ENCODE data around the gene FNBP1. TPM values are rescaled to one million over a fixed set of nuclear protein-coding genes. Genes with fewer than 3 reads are reported as not detected.
A peak's percentile ranks its signal among the peaks of the same experiment; 100 is the strongest.

FNBP1 gene
- total and polyA plus RNA-seq, 3 donors from 2014 or later, result 37.9 to 89.2 (median 76.6) TPM

DNA sequence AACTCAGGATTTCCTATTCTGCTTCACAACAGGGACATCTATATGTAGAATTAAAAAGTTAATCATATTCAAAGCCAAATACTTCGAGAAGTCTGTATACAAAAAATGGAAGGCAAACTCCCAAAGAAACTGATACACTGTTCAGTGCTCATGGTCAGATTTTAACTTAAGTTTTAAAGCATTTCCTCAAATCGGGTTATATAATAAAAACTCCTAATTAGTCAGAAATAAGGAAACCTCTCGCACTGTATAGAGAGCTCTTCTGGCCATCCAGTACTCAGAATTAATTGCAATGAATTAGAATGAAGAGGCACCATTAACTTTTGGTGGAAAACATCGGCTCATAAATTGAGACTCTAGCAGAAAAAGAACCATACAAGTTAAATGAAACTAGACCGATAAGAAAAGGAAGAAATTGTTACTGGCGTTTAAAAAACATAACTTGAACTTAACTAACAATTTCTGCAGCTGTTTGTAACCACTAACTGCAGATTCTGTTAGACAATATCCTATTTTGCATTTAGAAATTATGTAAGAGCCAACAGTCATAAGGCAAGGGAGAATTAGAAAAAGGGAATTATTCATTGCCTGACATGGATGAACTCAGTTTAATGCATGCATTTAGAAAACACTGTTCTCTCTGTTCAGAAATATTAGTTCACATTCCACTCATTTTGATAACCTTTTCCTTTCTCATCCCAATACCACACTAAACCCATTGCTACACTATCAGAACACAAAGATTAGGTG is 96.6 kb downstream of the FNBP1 start:
- H3K9me3 ChIP-seq, result no peaks in the 10 kb centered on the region
- H3K27me3 ChIP-seq, result no peaks in the 10 kb centered on the region
- peak overlapping the region; percentile 57 to 58 for H3K27ac ChIP-seq
- intact Hi-C loops (cut with DNase I; ENCODE audit: low total_unique reads), result no loop called here
- H3K36me3 ChIP-seq (ENCODE audit: low read depth, missing control alignments), result no peaks in the 10 kb centered on the region
- no peak for DNase-seq
- H3K4me1 ChIP-seq, result peaks cover 36% of the 10 kb centered on the region
- TF ChIP-seq POLR2A (IDR thresholded peaks at IDR 0.05), result no peak
- TF ChIP-seq, protein P1, sequence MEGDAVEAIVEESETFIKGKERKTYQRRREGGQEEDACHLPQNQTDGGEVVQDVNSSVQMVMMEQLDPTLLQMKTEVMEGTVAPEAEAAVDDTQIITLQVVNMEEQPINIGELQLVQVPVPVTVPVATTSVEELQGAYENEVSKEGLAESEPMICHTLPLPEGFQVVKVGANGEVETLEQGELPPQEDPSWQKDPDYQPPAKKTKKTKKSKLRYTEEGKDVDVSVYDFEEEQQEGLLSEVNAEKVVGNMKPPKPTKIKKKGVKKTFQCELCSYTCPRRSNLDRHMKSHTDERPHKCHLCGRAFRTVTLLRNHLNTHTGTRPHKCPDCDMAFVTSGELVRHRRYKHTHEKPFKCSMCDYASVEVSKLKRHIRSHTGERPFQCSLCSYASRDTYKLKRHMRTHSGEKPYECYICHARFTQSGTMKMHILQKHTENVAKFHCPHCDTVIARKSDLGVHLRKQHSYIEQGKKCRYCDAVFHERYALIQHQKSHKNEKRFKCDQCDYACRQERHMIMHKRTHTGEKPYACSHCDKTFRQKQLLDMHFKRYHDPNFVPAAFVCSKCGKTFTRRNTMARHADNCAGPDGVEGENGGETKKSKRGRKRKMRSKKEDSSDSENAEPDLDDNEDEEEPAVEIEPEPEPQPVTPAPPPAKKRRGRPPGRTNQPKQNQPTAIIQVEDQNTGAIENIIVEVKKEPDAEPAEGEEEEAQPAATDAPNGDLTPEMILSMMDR (IDR thresholded peaks at IDR 0.05), result no peak
- 37 to 49% methylated on average over 6 of the region's 6 CpGs for WGBS, 2 donors
- no peak overlapping the region for H3K4me3 ChIP-seq

DNA sequence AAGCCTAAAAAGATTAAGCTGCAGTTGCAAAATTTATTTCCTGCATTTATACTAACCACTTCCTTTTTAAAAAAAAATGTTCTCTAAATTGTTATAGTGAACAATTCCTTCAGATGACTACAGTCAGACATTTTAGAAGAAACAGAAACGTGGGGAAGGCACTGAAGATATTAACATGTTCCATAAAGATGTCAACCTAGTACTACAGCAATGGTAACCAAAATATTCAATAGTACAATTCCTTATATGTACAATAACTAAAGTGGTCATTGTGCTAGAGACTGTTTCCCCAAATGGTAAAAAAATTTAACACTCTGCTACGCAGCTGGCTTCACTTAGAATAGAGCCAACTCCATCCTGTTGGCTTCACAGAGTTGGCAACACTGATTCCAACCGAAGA is 97.7 kb downstream of the FNBP1 start:
- 52 to 55% methylated on average over 3 of the region's 3 CpGs for WGBS, 2 donors
- TF ChIP-seq POLR2A (IDR thresholded peaks at IDR 0.05), result no peak
- TF ChIP-seq, protein P1 (IDR thresholded peaks at IDR 0.05), result no peak
- Histone ChIP-seq H3K9me3 (no peaks in the 10 kb centered on the region), H3K4me1 (peaks cover 29% of the 10 kb centered on the region), H3K27ac (peak overlapping the region; percentile 57 to 58), H3K4me3 (no peak overlapping the region), H3K36me3 (ENCODE audit: low read depth, missing control alignments) (no peaks in the 10 kb centered on the region), H3K27me3 (no peaks in the 10 kb centered on the region)
- no peak for DNase-seq
- intact Hi-C loops (cut with DNase I; ENCODE audit: low total_unique reads), result no loop called here

DNA sequence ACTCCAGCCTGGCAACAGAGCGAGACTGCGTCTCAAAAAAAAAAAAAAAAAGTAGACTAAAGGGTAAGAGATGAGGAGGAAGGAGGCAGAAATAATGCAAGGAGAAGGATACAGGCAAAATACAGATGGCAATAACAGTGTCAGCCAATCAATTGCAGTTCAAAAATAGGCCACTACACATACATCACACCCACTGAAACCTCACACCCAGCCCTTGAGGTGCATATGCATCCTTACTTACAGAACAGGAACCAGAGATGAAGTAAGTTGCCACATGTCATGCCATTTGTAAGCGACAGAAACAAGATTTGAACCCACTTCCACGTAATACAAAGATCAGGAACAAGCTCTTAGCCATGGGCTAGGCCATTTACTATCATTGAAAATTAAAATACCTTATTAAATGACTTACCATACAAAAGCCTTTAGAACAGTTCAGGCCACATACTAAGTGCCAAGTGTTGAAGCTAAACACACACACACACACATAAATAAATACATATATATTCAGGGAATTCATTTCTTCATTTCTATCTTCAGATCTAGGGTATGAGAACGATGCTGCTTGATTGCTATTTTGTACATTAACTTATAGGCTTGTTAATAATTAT is 98.4 kb downstream of the FNBP1 start:
- Histone ChIP-seq H3K4me1 (peaks cover 29% of the 10 kb centered on the region), H3K36me3 (ENCODE audit: low read depth, missing control alignments) (no peaks in the 10 kb centered on the region), H3K4me3 (no peak overlapping the region), H3K27me3 (no peaks in the 10 kb centered on the region), H3K27ac (peak overlapping the region in 1 of 2 donors; percentile 58), H3K9me3 (no peaks in the 10 kb centered on the region)
- 91 to 93% methylated on average over 5 of the region's 5 CpGs for WGBS, 2 donors
- TF ChIP-seq, protein P1 (IDR thresholded peaks at IDR 0.05), result no peak
- no peak for TF ChIP-seq POLR2A (IDR thresholded peaks at IDR 0.05)
- intact Hi-C loops (cut with DNase I; ENCODE audit: low total_unique reads), result no loop called here
- no peak for DNase-seq

DNA sequence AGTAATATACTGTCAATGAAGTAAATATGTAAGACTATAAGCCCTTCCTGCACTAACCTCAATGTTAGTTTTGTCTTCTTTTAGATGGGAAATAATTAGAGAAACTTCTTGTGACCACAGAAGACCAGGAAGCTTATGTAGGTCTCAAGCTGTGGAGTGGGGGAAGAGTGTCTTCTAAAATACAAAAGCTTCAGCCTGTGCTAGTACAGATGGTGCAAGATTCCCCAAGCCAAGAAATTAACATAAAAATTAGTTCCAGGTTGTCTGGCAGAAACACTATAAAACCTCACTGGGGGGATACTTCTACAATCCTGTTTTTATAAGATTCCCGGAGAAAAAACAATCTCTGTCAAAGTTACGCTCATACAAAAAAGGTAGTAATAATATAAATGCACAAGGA is 103.6 kb downstream of the FNBP1 start:
- no peaks in the 10 kb centered on the region for H3K27me3 ChIP-seq
- peaks cover 14% of the 10 kb centered on the region for H3K4me1 ChIP-seq
- WGBS, 2 donors, result 72 to 82% methylated on average over 2 of the region's 2 CpGs
- no peaks in the 10 kb centered on the region for H3K36me3 ChIP-seq (ENCODE audit: low read depth, missing control alignments)
- H3K27ac ChIP-seq, result peak overlapping the region in 1 of 2 donors; percentile 4
- DNase-seq, result no peak
- no peak overlapping the region for H3K4me3 ChIP-seq
- intact Hi-C loops (cut with DNase I; ENCODE audit: low total_unique reads), result no loop called here
- TF ChIP-seq POLR2A (IDR thresholded peaks at IDR 0.05), result no peak
- TF ChIP-seq, protein P1 (IDR thresholded peaks at IDR 0.05), result no peak
- no peaks in the 10 kb centered on the region for H3K9me3 ChIP-seq
